K562 (cell line): ENCODE data around the gene LRRC3C. TPM values are rescaled to one million over a fixed set of nuclear protein-coding genes. Genes with fewer than 3 reads are reported as not detected.

Experiments
- ATAC-seq: fragments of 200-7000 bp; cut with Tn5 transposase; 3 replicates; pipeline ENCODE4 v1.9.1; 2020; ENCODE audit warnings: moderate library complexity
- BruUV-seq: library from RNA; stranded (reverse); fragments of 400-500 nt; replicated peaks from 2 replicates; lab custom pipeline; 2021; lab: Mats Ljungman, UMichigan
- CTCF ChIA-PET: fragments of 300-600 bp; formaldehyde crosslinking; extraction: SDS; loops from one replicate; lab custom pipeline; 2021; ENCODE audit warnings: low intra/inter-chr PET ratio; lab: Yijun Ruan, JAX
- POLR2A ChIA-PET: fragments of 300-600, 350-650 bp; sonication (Branson Sonifier 250); formaldehyde crosslinking; extraction: SDS; loops from one replicate; lab custom pipeline; 2021; ENCODE audit warnings: antibody characterized with exemption, inconsistent platforms; lab: Yijun Ruan, JAX
- DNase-seq, 4 experiments: peaks; one replicate each; pipeline versions ENCODE4 v3.0.0 to v3.0.0-alpha.2; 2011 to 2018; ENCODE audit warnings: low spot score in 3 of 4, mixed read lengths in 3 of 4; ENCODE audit errors: extremely low read depth in 1 of 4
- FAIRE-seq: peaks from 2 replicates; lab custom pipeline; 2011; peaks lifted over from hg19 to GRCh38; lab: Jason Lieb, UNC
- H2AFZ ChIP-seq: 2 replicates; pipeline ENCODE4 v1.6.0; 2011; ENCODE audit warnings: low read depth, low read length, control low read depth, inconsistent platforms
- H3K27ac ChIP-seq: fragments of 200-600 bp; 3 replicates; pipeline ENCODE4 v1.8.0; 2011; ENCODE audit warnings: low read depth, mild to moderate bottlenecking, control low read depth, inconsistent platforms, low read length, moderate library complexity, mixed read lengths; ENCODE audit errors: extremely low read depth
- H3K27me3 ChIP-seq, 2 experiments: fragments of 300-600 bp in 1 of 2; 2 replicates in 1 of 2; 3 replicates in 1 of 2; pipeline versions ENCODE4 v1.6.0 to v1.8.0; 2011; ENCODE audit warnings: inconsistent platforms in 2 of 2, low read length in 2 of 2, mild to moderate bottlenecking in 1 of 2, mixed read lengths in 1 of 2, moderate library complexity in 1 of 2; ENCODE audit not compliant: control insufficient read depth in 2 of 2, insufficient read depth in 2 of 2
- H3K36me3 ChIP-seq: fragments of 300-600 bp; 3 replicates; pipeline ENCODE4 v1.8.0; 2011; ENCODE audit warnings: mild to moderate bottlenecking, low read length, inconsistent platforms; ENCODE audit not compliant: control insufficient read depth, insufficient read depth
- H3K4me1 ChIP-seq, 2 experiments: fragments of 200-600 bp in 1 of 2; replicated peaks in 1 of 2; 2 replicates in 1 of 2; 3 replicates in 1 of 2; pipeline versions ENCODE4 v1.5.1 to v1.8.0; 2011; ENCODE audit warnings: inconsistent platforms in 2 of 2, low read length in 2 of 2, mild to moderate bottlenecking in 1 of 2, mixed read lengths in 1 of 2, moderate library complexity in 1 of 2; ENCODE audit not compliant: control insufficient read depth in 2 of 2, insufficient read depth in 2 of 2
- H3K4me2 ChIP-seq: 2 replicates; pipeline ENCODE4 v1.6.1; 2011; ENCODE audit warnings: low read length, control low read depth, inconsistent platforms, mixed read lengths; ENCODE audit not compliant: insufficient read depth
- H3K4me3 ChIP-seq: fragments of 200-600 bp; sonication (generic), shearing (Covaris generic); 2 replicates; pipeline ENCODE4 v1.5.1; 2016; ENCODE audit warnings: control low read depth, inconsistent platforms
- H3K79me2 ChIP-seq: fragments of 200-600 bp; 3 replicates; pipeline ENCODE4 v1.8.0; 2011; ENCODE audit warnings: low read length, inconsistent platforms; ENCODE audit not compliant: control insufficient read depth, insufficient read depth
- H3K9ac ChIP-seq, 2 experiments: 2 replicates each; pipeline versions ENCODE4 v1.6.0 to v1.6.1; 2011; ENCODE audit warnings: low read depth in 2 of 2, low read length in 2 of 2, control low read depth in 1 of 2, inconsistent platforms in 1 of 2, mild to moderate bottlenecking in 1 of 2, mixed read lengths in 1 of 2; ENCODE audit not compliant: insufficient read depth in 1 of 2
- H3K9me1 ChIP-seq: one replicate; pipeline ENCODE4 v1.6.0; 2011; ENCODE audit warnings: inconsistent platforms, mild to moderate bottlenecking, low read length, moderate library complexity; ENCODE audit not compliant: control insufficient read depth, insufficient read depth
- H3K9me3 ChIP-seq: replicated peaks from 2 replicates; pipeline ENCODE4 v1.5.1; 2011; ENCODE audit warnings: low read depth, low read length, inconsistent platforms; ENCODE audit not compliant: control insufficient read depth, insufficient read depth
- H4K20me1 ChIP-seq: replicated peaks from 2 replicates; pipeline ENCODE4 v1.6.1; 2011; ENCODE audit warnings: low read length, inconsistent platforms, mixed read lengths; ENCODE audit not compliant: control insufficient read depth, insufficient read depth
- CBX3 ChIP-seq, 2 experiments: IDR thresholded peaks; 1 replicate in 1 of 2; 2 replicates in 1 of 2; pipeline ENCODE4 v1.6.1; 2012; ENCODE audit warnings: inconsistent platforms in 2 of 2, low read length in 2 of 2, borderline replicate concordance in 1 of 2, control low read depth in 1 of 2
- CEBPG ChIP-seq, 3 experiments: fragments of 200-800 bp in 1 of 3; sonication (Bioruptor generic) in 1 of 3; sonication (generic) in 1 of 3; formaldehyde crosslinking in 1 of 3; IDR thresholded peaks in 2 of 3; conservative IDR thresholded peaks in 1 of 3; 2 replicates each; pipeline versions ENCODE4 v1.6.1 to v1.8.0; 2016 to 2022; ENCODE audit warnings: missing compliant biosample characterization in 2 of 3, missing genetic modification characterization in 2 of 3, mild to moderate bottlenecking in 1 of 3, missing genetic modification reagents in 1 of 3
- EWSR1 ChIP-seq: fragments of 450-650 bp; IDR thresholded peaks from 2 replicates; pipeline ENCODE4 v1.6.1; 2018; ENCODE audit warnings: borderline replicate concordance, mild to moderate bottlenecking, low read depth, moderate library complexity; ENCODE audit not compliant: partially characterized antibody
- HCFC1 ChIP-seq: IDR thresholded peaks from 2 replicates; pipeline ENCODE4 v1.6.1; 2012; ENCODE audit warnings: low read depth, low read length, improper control_type of control experiment
- ILK ChIP-seq: fragments of 450-650 bp; IDR thresholded peaks from 2 replicates; pipeline ENCODE4 v1.6.1; 2016; ENCODE audit warnings: missing genetic modification characterization, low read depth, mild to moderate bottlenecking, missing compliant biosample characterization, moderate library complexity, borderline replicate concordance
- MAFG ChIP-seq: fragments of 450-650 bp; conservative IDR thresholded peaks from 2 replicates; pipeline ENCODE4 v1.6.1; 2016; ENCODE audit warnings: missing genetic modification characterization, missing compliant biosample characterization
- MITF ChIP-seq: IDR thresholded peaks from 2 replicates; pipeline ENCODE4 v1.6.1; 2014; ENCODE audit warnings: antibody characterized with exemption
- PCBP1 ChIP-seq: fragments of 200-400 bp; formaldehyde crosslinking; IDR thresholded peaks from 2 replicates; pipeline ENCODE4 v1.6.1; 2018; ENCODE audit warnings: mild to moderate bottlenecking, low read depth, low read length; ENCODE audit not compliant: poor library complexity, severe bottlenecking
- PHF20 ChIP-seq: fragments of 450-650 bp; IDR thresholded peaks from 2 replicates; pipeline ENCODE4 v1.6.1; 2018; ENCODE audit not compliant: partially characterized antibody
- SAFB2 ChIP-seq: fragments of 200-400 bp; formaldehyde crosslinking; IDR thresholded peaks from 2 replicates; pipeline ENCODE4 v1.6.1; 2018; ENCODE audit warnings: borderline replicate concordance, low read length, low read depth, moderate library complexity; ENCODE audit not compliant: severe bottlenecking
- SETDB1 ChIP-seq: IDR thresholded peaks from one replicate; pipeline ENCODE4 v1.6.1; 2012; ENCODE audit warnings: low read length, control low read depth, inconsistent platforms
- TAL1 ChIP-seq: fragments of 450-650 bp; IDR thresholded peaks from 2 replicates; pipeline ENCODE4 v1.6.1; 2016; ENCODE audit warnings: mild to moderate bottlenecking
- ZBTB11 ChIP-seq, 3 experiments: fragments of 200-800 bp in 1 of 3; fragments of 250-450 bp in 1 of 3; fragments of 450-650 bp in 1 of 3; sonication (Bioruptor Pico) in 1 of 3; sonication (Bioruptor generic) in 1 of 3; formaldehyde crosslinking in 1 of 3; IDR thresholded peaks; 2 replicates each; pipeline versions ENCODE4 v1.6.1 to v1.8.0; 2016 to 2022; ENCODE audit warnings: mild to moderate bottlenecking in 2 of 3, missing genetic modification characterization in 2 of 3, missing compliant biosample characterization in 1 of 3, moderate library complexity in 1 of 3
- ZNF280A ChIP-seq: fragments of 450-650 bp; IDR thresholded peaks from 2 replicates; pipeline ENCODE4 v1.6.1; 2018; ENCODE audit warnings: mild to moderate bottlenecking, low read depth; ENCODE audit not compliant: partially characterized antibody
- WGBS: fragments of 100-300 bp; shearing (Covaris generic); methylation state at CpG from one replicate; pipeline ENCODE4 v1.1.6; 2016; ENCODE audit warnings: low coverage, mixed read lengths; ENCODE audit not compliant: insufficient coverage; ENCODE audit errors: missing lambda C conversion rate; 5-methylcytosine and 5-hydroxymethylcytosine counted together
- in situ Hi-C: fragments of 300-500 bp; cut with MboI; formaldehyde crosslinking; loops from 4 replicates; pipeline ENCODE4 v1.15.0; 2018; ENCODE audit warnings: inconsistent platforms, mixed read lengths
- intact Hi-C: fragments of 100-400 bp; cut with micrococcal nuclease; formaldehyde crosslinking; loops from 2 replicates; pipeline ENCODE4 v1.14.2; 2022
- polyA plus RNA-seq, 8 experiments: library from polyadenylated mRNA; depleted of rRNA in 4 of 8; stranded (reverse) in 5 of 8; unstranded in 3 of 8; fragments of >200 nt; fragmentation: Nextera tagmentation in 2 of 8; fragmentation: Illumina TruSeq in 1 of 8; extraction: Ambion mirVana in 2 of 8; extraction: Trizol in 1 of 8; gene quantifications; 2 replicates each; pipeline versions ENCODE4 v1.2.1 to v1.2.3, GENCODE V29; 2011 to 2014; ENCODE audit warnings: inconsistent platforms in 1 of 8, missing spikeins in 1 of 8
- total RNA-seq, 7 experiments: library from RNA; depleted of rRNA in 6 of 7; stranded (reverse); fragments of >200 nt in 6 of 7; fragmentation: Illumina TruSeq in 2 of 7; extraction: Trizol in 2 of 7; gene quantifications; 2 replicates each; pipeline versions ENCODE4 v1.2.1 to v1.2.3, GENCODE V29; 2011 to 2021; ENCODE audit warnings: low replicate concordance in 1 of 7

The LRRC3C gene
- total and polyA plus RNA-seq, 9 of the 15 experiments (the other 6 are each of a cell fraction or from before 2014, with no cell fraction given) = not detected

- H3K27me3 ChIP-seq = peaks cover 12 to 24% of the 10 kb centered on the region in 2 experiments; a peak in 4 of 5 replicates
- no peaks in the 10 kb centered on the region for H3K9me3 ChIP-seq
- ChIA-PET CTCF (no interaction called here), POLR2A (interaction anchor here (1.0 to 1.5 kb wide), 3 partner anchors 33 to 165 kb away, joined by 3 read pairs; no protein-coding TSS in a partner anchor)
- no peaks in the 10 kb centered on the region for H3K4me1 ChIP-seq
- H3K4me2 ChIP-seq = no peak overlapping the region
- H3K4me3 ChIP-seq = no peak overlapping the region
- no peaks in the 10 kb centered on the region for H3K79me2 ChIP-seq
- in situ Hi-C loops = no loop called here
- no peaks in the 10 kb centered on the region for H3K9me1 ChIP-seq
- DNase-seq = no peak
- FAIRE-seq = no peak
- H3K9ac ChIP-seq = no peak overlapping the region
- no TSS peak for BruUV-seq
- no peaks in the 10 kb centered on the region for H4K20me1 ChIP-seq
- intact Hi-C loops = no loop called here
- no peaks in the 10 kb centered on the region for H3K36me3 ChIP-seq
- no peak overlapping the region for H3K27ac ChIP-seq
- WGBS = 8% methylated on average over 3 of the region's 3 CpGs
- H2AFZ ChIP-seq = no peak overlapping the region
- no peak for ATAC-seq
- TF ChIP-seq CBX3 (IDR thresholded peaks at IDR 0.05; ENCODE audit: borderline replicate concordance in 1 of 2, low read length in 2 of 2) (no peak), PHF20 (no peak), ZNF280A (no peak), ZBTB11 (CRISPR knock-in tag; IDR thresholded peaks at IDR 0.05) (no peak), ILK (no peak), HCFC1 (no peak), MITF (no peak), PCBP1 (no peak), EWSR1 (no peak), SETDB1 (no peak), SAFB2 (no peak), TAL1 (no peak), CEBPG (CRISPR knock-in tag; IDR thresholded peaks at IDR 0.05) (no peak), CEBPG (tag; conservative IDR thresholded peaks at IDR 0.05 in 1 of 2, IDR thresholded peaks at IDR 0.05 in 1 of 2) (no peak), MAFG (tag) (no peak)
Observed at GRCh38 chr17:39894681-39895376, 32.7 kb upstream of the LRRC3C start.
